ENCODE results near the gene ANKRD42. TPM values are rescaled to one million over a fixed set of nuclear protein-coding genes. Genes with fewer than 3 reads are reported as not detected.

The ANKRD42 gene
- total RNA-seq, 2 experiments from 2014 or later: 1.6 to 1.9 TPM

DNA sequence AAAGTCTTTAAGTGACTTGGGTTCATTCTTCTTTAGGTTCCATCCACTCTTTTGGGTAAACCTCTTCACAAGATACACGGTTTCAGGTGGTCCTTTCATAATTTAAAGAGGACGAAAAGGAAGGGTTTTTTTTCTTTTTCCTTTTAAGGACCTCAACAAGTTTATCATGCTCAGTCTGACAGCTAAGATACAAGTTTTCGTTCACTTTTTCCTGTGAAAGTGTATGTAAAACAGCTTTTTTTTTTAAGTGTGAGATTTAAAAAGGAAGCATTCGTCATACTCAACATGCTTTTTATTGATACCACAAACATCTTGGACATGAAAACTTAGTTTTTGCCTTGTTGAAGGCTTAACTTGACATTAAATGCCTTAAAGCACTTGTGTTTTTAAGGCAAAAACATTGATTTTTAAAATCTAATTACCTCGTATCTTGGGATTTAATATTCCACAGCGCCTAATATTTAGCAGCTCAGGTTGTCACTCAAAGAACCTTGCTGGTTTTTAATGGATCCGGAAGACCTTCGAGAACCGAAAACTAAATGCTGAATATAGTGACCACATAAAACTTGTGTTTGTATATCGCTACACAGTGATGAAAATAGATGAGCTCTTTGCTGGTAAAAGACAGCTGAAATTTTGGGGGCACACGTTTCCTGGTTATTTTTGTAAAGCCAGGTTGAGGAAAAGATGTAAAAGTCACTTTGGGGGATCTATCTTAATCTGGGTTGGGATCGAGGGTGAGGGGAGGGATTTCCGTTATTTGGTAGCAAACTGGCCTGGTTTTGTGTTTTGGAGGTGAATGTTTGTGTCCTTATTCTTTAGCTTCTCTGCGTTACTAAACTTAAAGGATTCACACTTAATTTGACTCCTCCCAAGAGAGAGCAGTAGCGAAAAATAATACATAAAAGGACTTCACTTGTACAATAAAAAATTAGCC is 34.3 kb upstream of the ANKRD42 start:
- Mint-ChIP-seq H3K4me1 (peaks cover 47% of the 10 kb centered on the region), H3K9me3 (ENCODE audit: low read depth) (no peaks in the 10 kb centered on the region), H3K36me3 (peaks cover 46% of the 10 kb centered on the region), H3K4me3 (peak overlapping the region; percentile 100), H3K27me3 (no peaks in the 10 kb centered on the region), H3K27ac (peak overlapping the region; percentile 99)
- CTCF ChIA-PET: interaction anchor here (0.7 to 2.2 kb wide), 6 partner anchors 22 to 258 kb away, joined by 3 to 5 read pairs (median 4); partner anchors contain the start of gene DDIAS
- no peak for DNase-seq
- no peak for ATAC-seq

GRCh38 chr11:83159902-83160865 is 33.3 kb upstream of the ANKRD42 start:
- no peak for ATAC-seq
- Mint-ChIP-seq H3K27me3 (no peaks in the 10 kb centered on the region), H3K4me1 (peaks cover 41% of the 10 kb centered on the region), H3K27ac (peak overlapping the region; percentile 99), H3K9me3 (ENCODE audit: low read depth) (no peaks in the 10 kb centered on the region), H3K4me3 (peak overlapping the region; percentile 100), H3K36me3 (peaks cover 51% of the 10 kb centered on the region)
- no peak for DNase-seq
- CTCF ChIA-PET: interaction anchor here (0.9 to 2.2 kb wide), 5 partner anchors 21 to 259 kb away, joined by 3 to 5 read pairs (median 4); partner anchors contain the start of gene DDIAS

GRCh38 chr11:83161610-83162199 is 31.8 kb upstream of the ANKRD42 start:
- DNase-seq: no peak
- no peaks in the 10 kb centered on the region for H3K9me3 Mint-ChIP-seq (ENCODE audit: low read depth)
- H3K36me3 Mint-ChIP-seq: peaks cover 63% of the 10 kb centered on the region
- CTCF ChIA-PET: interaction anchor here (1.0 kb wide), 1 partner anchor 11 kb away, joined by 4 read pairs; no protein-coding TSS in a partner anchor
- peak overlapping the region; percentile 78 for H3K27ac Mint-ChIP-seq
- no peak for ATAC-seq
- peak overlapping the region; percentile 62 for H3K4me3 Mint-ChIP-seq
- no peaks in the 10 kb centered on the region for H3K27me3 Mint-ChIP-seq
- H3K4me1 Mint-ChIP-seq: peaks cover 49% of the 10 kb centered on the region

- Mint-ChIP-seq H3K27me3 (no peaks in the 10 kb centered on the region), H3K9me3 (ENCODE audit: low read depth) (no peaks in the 10 kb centered on the region), H3K36me3 (peaks cover 68% of the 10 kb centered on the region), H3K4me3 (peak overlapping the region; percentile 62), H3K4me1 (peaks cover 50% of the 10 kb centered on the region), H3K27ac (peak overlapping the region; percentile 78)
- ATAC-seq (peak; percentile 62), DNase-seq (no peak)
- CTCF ChIA-PET: interaction anchor here (1.0 kb wide), 1 partner anchor 11 kb away, joined by 4 read pairs; no protein-coding TSS in a partner anchor
These were observed 31.1 kb upstream of the ANKRD42 start for GRCh38 chr11:83162377-83162776.

DNA sequence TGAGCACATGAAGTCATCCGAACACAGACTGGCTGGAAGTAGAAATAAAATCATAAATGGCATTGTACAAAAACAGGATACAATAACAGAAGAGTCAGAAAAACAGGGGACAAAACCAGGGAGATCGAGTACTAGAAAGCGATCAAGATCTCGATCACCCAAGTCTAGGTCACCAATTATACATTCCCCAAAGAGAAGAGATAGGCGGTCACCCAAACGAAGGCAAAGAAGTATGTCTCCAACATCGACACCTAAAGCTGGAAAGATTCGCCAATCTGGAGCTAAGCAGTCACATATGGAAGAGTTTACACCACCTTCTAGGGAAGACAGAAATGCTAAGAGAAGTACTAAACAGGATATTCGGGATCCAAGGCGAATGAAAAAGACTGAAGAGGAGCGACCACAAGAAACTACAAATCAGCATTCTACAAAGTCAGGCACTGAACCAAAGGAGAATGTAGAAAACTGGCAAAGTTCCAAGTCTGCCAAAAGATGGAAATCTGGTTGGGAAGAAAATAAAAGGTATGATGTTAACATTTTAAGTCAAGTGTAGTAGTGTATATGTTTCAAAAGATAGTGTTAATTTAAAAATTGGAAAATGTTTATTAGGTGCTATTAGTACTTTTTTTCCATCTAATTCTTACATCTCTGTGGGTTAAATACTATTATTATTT is 27.2 kb upstream of the ANKRD42 start:
- CTCF ChIA-PET: no interaction called here
- Mint-ChIP-seq H3K4me1 (peaks cover 65% of the 10 kb centered on the region), H3K36me3 (peaks cover 70% of the 10 kb centered on the region), H3K27me3 (no peaks in the 10 kb centered on the region), H3K27ac (peak overlapping the region; percentile 42), H3K4me3 (no peak overlapping the region), H3K9me3 (ENCODE audit: low read depth) (no peaks in the 10 kb centered on the region)
- DNase-seq (no peak), ATAC-seq (no peak)

DNA sequence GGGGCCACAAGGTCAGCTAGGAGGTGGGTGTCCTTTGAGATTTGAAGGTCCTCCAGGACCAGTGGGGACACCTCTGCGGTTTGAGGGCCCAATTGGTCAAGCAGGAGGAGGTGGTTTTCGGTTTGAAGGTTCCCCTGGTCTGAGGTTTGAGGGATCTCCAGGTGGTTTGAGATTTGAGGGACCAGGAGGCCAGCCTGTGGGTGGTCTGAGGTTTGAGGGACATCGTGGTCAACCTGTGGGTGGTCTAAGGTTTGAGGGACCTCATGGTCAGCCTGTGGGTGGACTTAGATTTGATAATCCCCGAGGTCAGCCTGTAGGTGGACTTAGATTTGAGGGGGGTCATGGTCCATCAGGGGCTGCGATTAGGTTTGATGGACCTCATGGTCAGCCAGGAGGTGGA is 24.8 kb upstream of the ANKRD42 start:
- Mint-ChIP-seq H3K9me3 (ENCODE audit: low read depth) (no peaks in the 10 kb centered on the region), H3K4me1 (peaks cover 66% of the 10 kb centered on the region), H3K27me3 (no peaks in the 10 kb centered on the region), H3K36me3 (peaks cover 76% of the 10 kb centered on the region), H3K27ac (no peak overlapping the region), H3K4me3 (no peak overlapping the region)
- DNase-seq: no peak
- ATAC-seq: no peak
- CTCF ChIA-PET: no interaction called here

DNA sequence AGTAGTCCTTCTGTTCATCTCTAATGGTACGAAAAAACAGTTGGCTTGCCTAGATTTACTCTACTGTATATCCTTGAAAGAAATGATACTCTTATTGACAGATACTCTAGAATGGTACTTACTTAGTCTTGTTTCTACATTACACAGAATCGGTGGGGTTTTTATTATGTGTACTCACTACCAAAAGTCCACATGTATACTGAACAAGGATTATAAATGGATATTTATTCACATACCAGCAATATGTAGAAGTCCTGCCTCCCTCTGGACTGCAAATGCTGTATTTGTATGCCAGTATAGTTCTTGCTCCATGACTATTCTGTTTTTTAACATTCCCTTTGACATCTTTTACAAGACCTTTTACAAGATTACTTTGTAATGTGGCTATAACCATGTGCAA is 22.6 kb upstream of the ANKRD42 start:
- peaks cover 64% of the 10 kb centered on the region for H3K4me1 Mint-ChIP-seq

GRCh38 chr11:83172551-83172950 is 21.0 kb upstream of the ANKRD42 start:
- H3K9me3 Mint-ChIP-seq (ENCODE audit: low read depth): no peaks in the 10 kb centered on the region
- H3K27me3 Mint-ChIP-seq: no peaks in the 10 kb centered on the region
- peaks cover 62% of the 10 kb centered on the region for H3K4me1 Mint-ChIP-seq
- H3K36me3 Mint-ChIP-seq: peaks cover 77% of the 10 kb centered on the region
- H3K4me3 Mint-ChIP-seq: peak overlapping the region; percentile 43
- ATAC-seq (no peak), DNase-seq (no peak)
- CTCF ChIA-PET: no interaction called here
- no peak overlapping the region for H3K27ac Mint-ChIP-seq

More for the DNA sequence above, 22.6 kb upstream of the ANKRD42 start:
- no peak for DNase-seq
- no peak for ATAC-seq
- Mint-ChIP-seq H3K9me3 (ENCODE audit: low read depth) (no peaks in the 10 kb centered on the region), H3K4me3 (peak overlapping the region; percentile 52), H3K27ac (no peak overlapping the region), H3K27me3 (no peaks in the 10 kb centered on the region), H3K36me3 (peaks cover 78% of the 10 kb centered on the region)
- CTCF ChIA-PET: no interaction called here

GRCh38 chr11:83174008-83174407 is 19.5 kb upstream of the ANKRD42 start:
- peak overlapping the region; percentile 19 for H3K27ac Mint-ChIP-seq
- no peaks in the 10 kb centered on the region for H3K9me3 Mint-ChIP-seq (ENCODE audit: low read depth)
- peaks cover 54% of the 10 kb centered on the region for H3K4me1 Mint-ChIP-seq
- H3K27me3 Mint-ChIP-seq: no peaks in the 10 kb centered on the region
- no peak for DNase-seq
- no peak overlapping the region for H3K4me3 Mint-ChIP-seq
- ATAC-seq: peak; percentile 31
- H3K36me3 Mint-ChIP-seq: peaks cover 67% of the 10 kb centered on the region
- CTCF ChIA-PET: no interaction called here

DNA sequence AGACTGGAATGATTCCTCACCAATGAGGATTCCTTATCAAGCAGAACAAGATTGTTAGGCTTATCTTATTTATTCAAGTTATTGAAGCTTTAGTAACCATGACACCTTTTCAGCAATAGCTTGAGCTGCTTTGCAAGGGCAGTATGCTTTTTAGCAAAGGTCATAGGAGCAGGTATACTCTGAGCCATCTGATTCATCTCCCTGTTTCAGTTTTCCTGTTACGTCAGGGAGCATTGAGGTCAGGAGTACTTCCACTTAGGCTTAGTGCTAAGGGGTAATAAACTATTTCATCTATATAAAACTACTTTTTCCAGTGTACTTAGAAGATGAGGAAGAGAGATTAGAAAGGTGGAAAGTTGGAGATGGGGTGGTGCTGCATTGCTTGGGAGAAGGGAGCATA is 17.7 kb upstream of the ANKRD42 start:
- H3K4me3 Mint-ChIP-seq: no peak overlapping the region
- peaks cover 60% of the 10 kb centered on the region for H3K36me3 Mint-ChIP-seq
- H3K27me3 Mint-ChIP-seq: no peaks in the 10 kb centered on the region
- H3K27ac Mint-ChIP-seq: no peak overlapping the region
- H3K9me3 Mint-ChIP-seq (ENCODE audit: low read depth): no peaks in the 10 kb centered on the region
- ATAC-seq (no peak), DNase-seq (no peak)
- H3K4me1 Mint-ChIP-seq: peaks cover 36% of the 10 kb centered on the region
- CTCF ChIA-PET: no interaction called here

- no peaks in the 10 kb centered on the region for H3K9me3 Mint-ChIP-seq (ENCODE audit: low read depth)
- peaks cover 52% of the 10 kb centered on the region for H3K36me3 Mint-ChIP-seq
- H3K4me1 Mint-ChIP-seq: peaks cover 2% of the 10 kb centered on the region
- peak overlapping the region; percentile 36 for H3K27ac Mint-ChIP-seq
- DNase-seq: no peak
- no peak for ATAC-seq
- CTCF ChIA-PET: interaction anchor here (0.6 to 1.6 kb wide), 3 partner anchors 9 to 119 kb away, joined by 3 to 5 read pairs (median 4); no protein-coding TSS in a partner anchor
- H3K27me3 Mint-ChIP-seq: no peaks in the 10 kb centered on the region
- H3K4me3 Mint-ChIP-seq: no peak overlapping the region
These were observed 11.7 kb upstream of the ANKRD42 start for GRCh38 chr11:83181815-83182214.

GRCh38 chr11:83185767-83186166 is 7.7 kb upstream of the ANKRD42 start:
- no peaks in the 10 kb centered on the region for H3K27me3 Mint-ChIP-seq
- H3K4me3 Mint-ChIP-seq: no peak overlapping the region
- DNase-seq (no peak), ATAC-seq (no peak)
- H3K4me1 Mint-ChIP-seq: no peaks in the 10 kb centered on the region
- H3K9me3 Mint-ChIP-seq (ENCODE audit: low read depth): no peaks in the 10 kb centered on the region
- H3K27ac Mint-ChIP-seq: no peak overlapping the region
- H3K36me3 Mint-ChIP-seq: peaks cover 48% of the 10 kb centered on the region
- CTCF ChIA-PET: no interaction called here

Data from activated CD8-positive, alpha-beta memory T cell treated with anti-CD3 and anti-CD28 coated beads, Interleukin-2, amount 10 ng/mL, durations not matched to agents 7 days and 5 days (primary cell).